ENCODE results near the gene PDE4B. TPM values are rescaled to one million over a fixed set of nuclear protein-coding genes. Genes with fewer than 3 reads are reported as not detected.
"Not testable (repeated sequence)": the region's sequence is repeated elsewhere in the genome, so short reads cannot be mapped to it uniquely, and the experiment has no call there.

PDE4B gene
- total RNA-seq, 1 donor from 2014 or later: 10.6 TPM

- intact Hi-C loops (cut with DNase I): no loop called here
- ATAC-seq (ENCODE audit: poor library complexity) (no peak), DNase-seq (no peak)
Measured at GRCh38 chr1:66073388-66073787, 280.7 kb downstream of the PDE4B start.

GRCh38 chr1:66074147-66074546, 281.5 kb downstream of the PDE4B start:
- intact Hi-C loops (cut with DNase I): no loop called here
- DNase-seq (no peak), ATAC-seq (ENCODE audit: poor library complexity) (no peak)

GRCh38 chr1:66078412-66078811, 285.7 kb downstream of the PDE4B start:
- DNase-seq: no peak
- ATAC-seq (ENCODE audit: poor library complexity): no peak
- intact Hi-C loops (cut with DNase I): no loop called here

GRCh38 chr1:66083003-66083402, 290.3 kb downstream of the PDE4B start:
- ATAC-seq (ENCODE audit: poor library complexity) (no peak), DNase-seq (no peak)
- intact Hi-C loops (cut with DNase I): no loop called here

GRCh38 chr1:66084442-66084841, 291.7 kb downstream of the PDE4B start:
- no peak for DNase-seq
- intact Hi-C loops (cut with DNase I): no loop called here
- no peak for ATAC-seq (ENCODE audit: poor library complexity)

- DNase-seq (no peak), ATAC-seq (ENCODE audit: poor library complexity) (no peak)
- intact Hi-C loops (cut with DNase I): no loop called here
Measured at GRCh38 chr1:66085600-66085999, 292.9 kb downstream of the PDE4B start.

GRCh38 chr1:66088787-66089186, 296.1 kb downstream of the PDE4B start:
- DNase-seq: no peak
- ATAC-seq (ENCODE audit: poor library complexity): no peak
- intact Hi-C loops (cut with DNase I): no loop called here

GRCh38 chr1:66090859-66091457, 298.3 kb downstream of the PDE4B start:
- ATAC-seq (ENCODE audit: poor library complexity): no peak
- DNase-seq: no peak
- intact Hi-C loops (cut with DNase I): no loop called here

GRCh38 chr1:66095190-66095589, 302.5 kb downstream of the PDE4B start:
- ATAC-seq (ENCODE audit: poor library complexity) (no peak), DNase-seq (no peak)
- intact Hi-C loops (cut with DNase I): no loop called here

- DNase-seq; intact Hi-C loops (cut with DNase I); ATAC-seq (ENCODE audit: poor library complexity): not testable (repeated sequence)
Measured at GRCh38 chr1:66100959-66101358, 308.3 kb downstream of the PDE4B start.

GRCh38 chr1:66104076-66104475, 311.4 kb downstream of the PDE4B start:
- ATAC-seq (ENCODE audit: poor library complexity); intact Hi-C loops (cut with DNase I); DNase-seq: not testable (repeated sequence)

- intact Hi-C loops (cut with DNase I): no loop called here
- DNase-seq: no peak
- no peak for ATAC-seq (ENCODE audit: poor library complexity)
Measured at GRCh38 chr1:66108624-66109023, 315.9 kb downstream of the PDE4B start.

GRCh38 chr1:66112744-66113400, 320.2 kb downstream of the PDE4B start:
- ATAC-seq (ENCODE audit: poor library complexity) (no peak), DNase-seq (no peak)
- intact Hi-C loops (cut with DNase I): no loop called here

- intact Hi-C loops (cut with DNase I): no loop called here
- DNase-seq (no peak), ATAC-seq (ENCODE audit: poor library complexity) (no peak)
Measured at GRCh38 chr1:66119148-66119547, 326.5 kb downstream of the PDE4B start.

GRCh38 chr1:66124670-66125069, 332.0 kb downstream of the PDE4B start:
- no peak for DNase-seq
- no peak for ATAC-seq (ENCODE audit: poor library complexity)
- intact Hi-C loops (cut with DNase I): no loop called here

- DNase-seq; ATAC-seq (ENCODE audit: poor library complexity); intact Hi-C loops (cut with DNase I): not testable (repeated sequence)
Measured at GRCh38 chr1:66128641-66129040, 335.9 kb downstream of the PDE4B start.

GRCh38 chr1:66132324-66132723, 339.6 kb downstream of the PDE4B start:
- intact Hi-C loops (cut with DNase I): no loop called here
- DNase-seq (no peak), ATAC-seq (ENCODE audit: poor library complexity) (no peak)

GRCh38 chr1:66134004-66134403, 341.3 kb downstream of the PDE4B start:
- intact Hi-C loops (cut with DNase I): no loop called here
- ATAC-seq (ENCODE audit: poor library complexity): no peak
- DNase-seq: no peak

- ATAC-seq (ENCODE audit: poor library complexity): no peak
- intact Hi-C loops (cut with DNase I): no loop called here
- DNase-seq: no peak
Measured at GRCh38 chr1:66135161-66135560, 342.5 kb downstream of the PDE4B start.

GRCh38 chr1:66136423-66136822, 343.7 kb downstream of the PDE4B start:
- DNase-seq; ATAC-seq (ENCODE audit: poor library complexity); intact Hi-C loops (cut with DNase I): not testable (repeated sequence)

- intact Hi-C loops (cut with DNase I): no loop called here
- ATAC-seq (ENCODE audit: poor library complexity) (no peak), DNase-seq (no peak)
Measured at GRCh38 chr1:66137235-66137634, 344.5 kb downstream of the PDE4B start.

Measured in Right ventricle myocardium superior (tissue), 1 donor.